K562 (cell line): Measurements from ENCODE around the gene IMP4. TPM values are rescaled to one million over a fixed set of nuclear protein-coding genes. Genes with fewer than 3 reads are reported as not detected.

ENCODE experiments used
- CBFA2T2 ChIP-seq: fragments of 450-650 bp; conservative IDR thresholded peaks from 2 replicates; pipeline ENCODE4 v1.6.1; 2017; ENCODE audit warnings: mild to moderate bottlenecking
- E2F3 ChIP-seq: fragments of 250-450 bp; sonication (Bioruptor Pico); IDR thresholded peaks from 2 replicates; pipeline ENCODE4 v1.4.0; 2020; ENCODE audit warnings: mild to moderate bottlenecking
- JUND ChIP-seq, 2 experiments: IDR thresholded peaks; 2 replicates in 1 of 2; 3 replicates in 1 of 2; pipeline ENCODE4 v1.6.1; 2011; ENCODE audit warnings: borderline replicate concordance in 2 of 2, low read depth in 2 of 2, low read length in 2 of 2, improper control_type of control experiment in 1 of 2, missing biosample characterization in 1 of 2, missing genetic modification characterization in 1 of 2, missing genetic modification reagents in 1 of 2
- MAFF ChIP-seq: IDR thresholded peaks from 2 replicates; pipeline ENCODE4 v1.6.1; 2012; ENCODE audit warnings: low read length, improper control_type of control experiment
- MECOM ChIP-seq: fragments of 250-450 bp; sonication (Bioruptor Pico); IDR thresholded peaks from 2 replicates; pipeline ENCODE4 v1.8.0; 2022; ENCODE audit warnings: inconsistent platforms
- MIER1 ChIP-seq: fragments of 450-650 bp; IDR thresholded peaks from 2 replicates; pipeline ENCODE4 v1.6.1; 2016; ENCODE audit warnings: antibody characterized with exemption, mild to moderate bottlenecking, low read depth
- NR2F6 ChIP-seq: fragments of 450-650 bp; formaldehyde crosslinking; IDR thresholded peaks from 2 replicates; pipeline ENCODE4 v1.4.0; 2020; ENCODE audit warnings: mild to moderate bottlenecking
- PCBP2 ChIP-seq: fragments of 200-400 bp; formaldehyde crosslinking; IDR thresholded peaks from 2 replicates; pipeline ENCODE4 v1.6.1; 2018; ENCODE audit warnings: low read length, low read depth, mild to moderate bottlenecking, moderate library complexity; ENCODE audit not compliant: poor library complexity, severe bottlenecking
- PHF21A ChIP-seq: fragments of 450-650 bp; IDR thresholded peaks from 2 replicates; pipeline ENCODE4 v1.6.1; 2017; ENCODE audit warnings: low read depth, borderline replicate concordance
- PRPF4 ChIP-seq: fragments of 200-400 bp; formaldehyde crosslinking; IDR thresholded peaks from one replicate; pipeline ENCODE4 v1.6.1; 2017; ENCODE audit warnings: low read length, low read depth, mild to moderate bottlenecking; ENCODE audit not compliant: insufficient read depth, poor library complexity, severe bottlenecking
- RBM39 ChIP-seq: fragments of 200-400 bp; formaldehyde crosslinking; optimal IDR thresholded peaks from 2 replicates; pipeline ENCODE3; 2018; ENCODE audit warnings: low read depth, low read length
- RUNX1 ChIP-seq: sonication (generic); IDR thresholded peaks from 2 replicates; pipeline ENCODE4 v1.6.1; 2016; ENCODE audit warnings: antibody characterized with exemption, low read depth
- SOX6 ChIP-seq: fragments of 450-650 bp; IDR thresholded peaks from 2 replicates; pipeline ENCODE4 v1.6.1; 2014; ENCODE audit warnings: mild to moderate bottlenecking
- SUPT5H ChIP-seq: fragments of 450-650 bp; IDR thresholded peaks from 2 replicates; pipeline ENCODE4 v1.6.1; 2016
- TBP ChIP-seq: optimal IDR thresholded peaks from 2 replicates; pipeline ENCODE3; 2011; ENCODE audit warnings: low read depth, low read length, improper control_type of control experiment
- TEAD1 ChIP-seq, 2 experiments: fragments of 450-650 bp in 1 of 2; sonication (generic) in 1 of 2; formaldehyde crosslinking; IDR thresholded peaks; 2 replicates each; pipeline versions ENCODE4 v1.4.0 to v1.8.0; 2020 to 2022; ENCODE audit warnings: mild to moderate bottlenecking in 2 of 2, missing genetic modification reagents in 1 of 2
- TEAD4 ChIP-seq, 2 experiments: sonication (generic) in 1 of 2; formaldehyde crosslinking in 1 of 2; IDR thresholded peaks; 2 replicates each; pipeline versions ENCODE4 v1.6.1 to v1.8.0; 2012 to 2022; ENCODE audit warnings: borderline replicate concordance in 1 of 2, inconsistent platforms in 1 of 2, low read length in 1 of 2, mild to moderate bottlenecking in 1 of 2, missing genetic modification reagents in 1 of 2
- ZNF586 ChIP-seq: fragments of 450-650 bp; formaldehyde crosslinking; conservative IDR thresholded peaks from 2 replicates; pipeline ENCODE4 v1.4.0; 2020; ENCODE audit warnings: mild to moderate bottlenecking, moderate library complexity
- ZNF696 ChIP-seq: fragments of 250-450 bp; sonication (Bioruptor Pico); conservative IDR thresholded peaks from 2 replicates; pipeline ENCODE4 v1.4.0; 2020; ENCODE audit warnings: mild to moderate bottlenecking, moderate library complexity
- polyA plus RNA-seq, 8 experiments: library from polyadenylated mRNA; depleted of rRNA in 4 of 8; stranded (reverse) in 5 of 8; unstranded in 3 of 8; fragments of >200 nt; fragmentation: Nextera tagmentation in 2 of 8; fragmentation: Illumina TruSeq in 1 of 8; extraction: Ambion mirVana in 2 of 8; extraction: Trizol in 1 of 8; gene quantifications; 2 replicates each; pipeline versions ENCODE4 v1.2.1 to v1.2.3, GENCODE V29; 2011 to 2014; ENCODE audit warnings: inconsistent platforms in 1 of 8, missing spikeins in 1 of 8
- total RNA-seq, 7 experiments: library from RNA; depleted of rRNA in 6 of 7; stranded (reverse); fragments of >200 nt in 6 of 7; fragmentation: Illumina TruSeq in 2 of 7; extraction: Trizol in 2 of 7; gene quantifications; 2 replicates each; pipeline versions ENCODE4 v1.2.1 to v1.2.3, GENCODE V29; 2011 to 2021; ENCODE audit warnings: low replicate concordance in 1 of 7
- TF ChIP-seq, protein P1 (sequence below): sonication (generic); formaldehyde crosslinking; IDR thresholded peaks from 2 replicates; pipeline ENCODE4 v1.4.0; 2020; ENCODE audit warnings: mild to moderate bottlenecking, missing genetic modification reagents
- TF ChIP-seq, protein P2 (sequence below): fragments of 450-650 bp; formaldehyde crosslinking; IDR thresholded peaks from 2 replicates; pipeline ENCODE4 v1.4.0; 2020; ENCODE audit warnings: mild to moderate bottlenecking, mixed read lengths
- TF ChIP-seq, protein P3 (sequence below), 2 experiments: fragments of 450-650 bp; IDR thresholded peaks; 2 replicates each; pipeline ENCODE4 v1.6.1; 2018; ENCODE audit warnings: mild to moderate bottlenecking in 2 of 2, low read depth in 1 of 2; ENCODE audit not compliant: partially characterized antibody in 2 of 2

Gene IMP4
- total and polyA plus RNA-seq, 9 of the 15 experiments (the other 6 are each of a cell fraction or from before 2014, with no cell fraction given) = 35.4 to 209 (median 100.0) TPM

DNA sequence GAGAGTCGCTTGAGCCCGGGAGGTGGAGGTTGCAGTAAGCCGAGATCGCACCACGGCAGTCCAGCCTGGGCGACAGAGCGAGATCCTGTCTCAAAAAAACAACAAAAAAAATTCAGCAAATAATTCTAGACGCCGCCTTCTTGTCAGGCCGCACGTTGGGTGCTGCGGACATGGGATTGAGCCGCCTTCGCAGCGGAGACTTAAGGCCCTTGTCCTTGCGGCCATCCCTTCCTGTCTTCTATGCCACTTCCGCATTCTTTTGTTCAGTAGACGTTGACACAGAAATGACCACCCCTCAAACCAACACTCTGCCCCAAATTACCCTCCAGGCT, 29.0 kb downstream of the IMP4 start (continued):
- no peak for TF ChIP-seq JUND (IDR thresholded peaks at IDR 0.05; ENCODE audit: borderline replicate concordance, low read depth, low read length)
- no peak for TF ChIP-seq JUND (tag; IDR thresholded peaks at IDR 0.05; ENCODE audit: borderline replicate concordance, low read depth, low read length)
- peak in 1 of 2 experiments; percentile 93; a peak in 2 of 4 replicates for TF ChIP-seq TEAD1 (CRISPR knock-in tag; IDR thresholded peaks at IDR 0.05)
- 0 out of 2 replicates have a peak, but pooled peaks have one; percentile 68 for TF ChIP-seq SUPT5H
- no peak for TF ChIP-seq E2F3 (CRISPR knock-in tag)
- no peak; the same call in 1 of the 2 replicates for TF ChIP-seq MIER1
- peak; percentile 25 for TF ChIP-seq TBP
- no peak for TF ChIP-seq ZNF586 (CRISPR knock-in tag)
- no peak for TF ChIP-seq CBFA2T2
- TF ChIP-seq, protein P1, sequence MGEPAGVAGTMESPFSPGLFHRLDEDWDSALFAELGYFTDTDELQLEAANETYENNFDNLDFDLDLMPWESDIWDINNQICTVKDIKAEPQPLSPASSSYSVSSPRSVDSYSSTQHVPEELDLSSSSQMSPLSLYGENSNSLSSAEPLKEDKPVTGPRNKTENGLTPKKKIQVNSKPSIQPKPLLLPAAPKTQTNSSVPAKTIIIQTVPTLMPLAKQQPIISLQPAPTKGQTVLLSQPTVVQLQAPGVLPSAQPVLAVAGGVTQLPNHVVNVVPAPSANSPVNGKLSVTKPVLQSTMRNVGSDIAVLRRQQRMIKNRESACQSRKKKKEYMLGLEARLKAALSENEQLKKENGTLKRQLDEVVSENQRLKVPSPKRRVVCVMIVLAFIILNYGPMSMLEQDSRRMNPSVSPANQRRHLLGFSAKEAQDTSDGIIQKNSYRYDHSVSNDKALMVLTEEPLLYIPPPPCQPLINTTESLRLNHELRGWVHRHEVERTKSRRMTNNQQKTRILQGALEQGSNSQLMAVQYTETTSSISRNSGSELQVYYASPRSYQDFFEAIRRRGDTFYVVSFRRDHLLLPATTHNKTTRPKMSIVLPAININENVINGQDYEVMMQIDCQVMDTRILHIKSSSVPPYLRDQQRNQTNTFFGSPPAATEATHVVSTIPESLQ = peak; percentile 57; the same call in 1 of the 2 replicates
- no peak for TF ChIP-seq SOX6
- TF ChIP-seq RBM39 = peak; percentile 49
- TF ChIP-seq PCBP2 = no peak
- TF ChIP-seq ZNF696 (CRISPR knock-in tag) = no peak
- TF ChIP-seq PHF21A = no peak
- TF ChIP-seq PRPF4 = no peak
- no peak for TF ChIP-seq RUNX1
- TF ChIP-seq, protein P2, sequence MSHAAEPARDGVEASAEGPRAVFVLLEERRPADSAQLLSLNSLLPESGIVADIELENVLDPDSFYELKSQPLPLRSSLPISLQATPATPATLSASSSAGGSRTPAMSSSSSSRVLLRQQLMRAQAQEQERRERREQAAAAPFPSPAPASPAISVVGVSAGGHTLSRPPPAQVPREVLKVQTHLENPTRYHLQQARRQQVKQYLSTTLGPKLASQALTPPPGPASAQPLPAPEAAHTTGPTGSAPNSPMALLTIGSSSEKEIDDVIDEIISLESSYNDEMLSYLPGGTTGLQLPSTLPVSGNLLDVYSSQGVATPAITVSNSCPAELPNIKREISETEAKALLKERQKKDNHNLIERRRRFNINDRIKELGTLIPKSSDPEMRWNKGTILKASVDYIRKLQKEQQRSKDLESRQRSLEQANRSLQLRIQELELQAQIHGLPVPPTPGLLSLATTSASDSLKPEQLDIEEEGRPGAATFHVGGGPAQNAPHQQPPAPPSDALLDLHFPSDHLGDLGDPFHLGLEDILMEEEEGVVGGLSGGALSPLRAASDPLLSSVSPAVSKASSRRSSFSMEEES (CRISPR knock-in tag) = no peak
- no peak for TF ChIP-seq NR2F6 (CRISPR knock-in tag)
- TF ChIP-seq TEAD4 (IDR thresholded peaks at IDR 0.05; ENCODE audit: low read length) = peak; percentile 31; the same call in 1 of the 2 replicates
- no peak for TF ChIP-seq TEAD4 (CRISPR knock-in tag; IDR thresholded peaks at IDR 0.05; ENCODE audit: borderline replicate concordance)
- TF ChIP-seq, protein P3, sequence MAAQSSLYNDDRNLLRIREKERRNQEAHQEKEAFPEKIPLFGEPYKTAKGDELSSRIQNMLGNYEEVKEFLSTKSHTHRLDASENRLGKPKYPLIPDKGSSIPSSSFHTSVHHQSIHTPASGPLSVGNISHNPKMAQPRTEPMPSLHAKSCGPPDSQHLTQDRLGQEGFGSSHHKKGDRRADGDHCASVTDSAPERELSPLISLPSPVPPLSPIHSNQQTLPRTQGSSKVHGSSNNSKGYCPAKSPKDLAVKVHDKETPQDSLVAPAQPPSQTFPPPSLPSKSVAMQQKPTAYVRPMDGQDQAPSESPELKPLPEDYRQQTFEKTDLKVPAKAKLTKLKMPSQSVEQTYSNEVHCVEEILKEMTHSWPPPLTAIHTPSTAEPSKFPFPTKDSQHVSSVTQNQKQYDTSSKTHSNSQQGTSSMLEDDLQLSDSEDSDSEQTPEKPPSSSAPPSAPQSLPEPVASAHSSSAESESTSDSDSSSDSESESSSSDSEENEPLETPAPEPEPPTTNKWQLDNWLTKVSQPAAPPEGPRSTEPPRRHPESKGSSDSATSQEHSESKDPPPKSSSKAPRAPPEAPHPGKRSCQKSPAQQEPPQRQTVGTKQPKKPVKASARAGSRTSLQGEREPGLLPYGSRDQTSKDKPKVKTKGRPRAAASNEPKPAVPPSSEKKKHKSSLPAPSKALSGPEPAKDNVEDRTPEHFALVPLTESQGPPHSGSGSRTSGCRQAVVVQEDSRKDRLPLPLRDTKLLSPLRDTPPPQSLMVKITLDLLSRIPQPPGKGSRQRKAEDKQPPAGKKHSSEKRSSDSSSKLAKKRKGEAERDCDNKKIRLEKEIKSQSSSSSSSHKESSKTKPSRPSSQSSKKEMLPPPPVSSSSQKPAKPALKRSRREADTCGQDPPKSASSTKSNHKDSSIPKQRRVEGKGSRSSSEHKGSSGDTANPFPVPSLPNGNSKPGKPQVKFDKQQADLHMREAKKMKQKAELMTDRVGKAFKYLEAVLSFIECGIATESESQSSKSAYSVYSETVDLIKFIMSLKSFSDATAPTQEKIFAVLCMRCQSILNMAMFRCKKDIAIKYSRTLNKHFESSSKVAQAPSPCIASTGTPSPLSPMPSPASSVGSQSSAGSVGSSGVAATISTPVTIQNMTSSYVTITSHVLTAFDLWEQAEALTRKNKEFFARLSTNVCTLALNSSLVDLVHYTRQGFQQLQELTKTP (IDR thresholded peaks at IDR 0.05; ENCODE audit: low read depth in 1 of 2, partially characterized antibody in 2 of 2) = peak in 1 of 2 experiments; percentile 59
- no peak for TF ChIP-seq MAFF
- no peak for TF ChIP-seq MECOM (CRISPR knock-in tag)
